Cardiac muscle cell (in vitro differentiated cells and primary cell): ENCODE measurements around the gene PHACTR3. TPM values are rescaled to one million over a fixed set of nuclear protein-coding genes. Genes with fewer than 3 reads are reported as not detected.

ENCODE experiments used
- DNase-seq, 2 donors: peaks; one replicate each; pipeline versions ENCODE4 v3.0.0 to v3.0.0-alpha.2; 2010 to 2017; ENCODE audit warnings: low read depth in 1 of 2, low spot score in 1 of 2
- H3K27ac ChIP-seq: fragments of 200-600 bp; sonication (generic); 2 replicates; pipeline ENCODE4 v1.5.1; 2016
- H3K27me3 ChIP-seq: fragments of 200-600 bp; sonication (generic); 2 replicates; pipeline ENCODE4 v1.6.0; 2016; ENCODE audit warnings: control low read depth
- H3K36me3 ChIP-seq: fragments of 200-600 bp; sonication (generic); 2 replicates; pipeline ENCODE4 v1.5.1; 2016; ENCODE audit warnings: control low read depth
- H3K4me1 ChIP-seq: fragments of 200-600 bp; sonication (generic); 2 replicates; pipeline ENCODE4 v1.8.1; 2017; ENCODE audit warnings: low read depth, mild to moderate bottlenecking, mixed run types
- H3K4me3 ChIP-seq: fragments of 200-600 bp; sonication (generic); 2 replicates; pipeline ENCODE4 v1.5.1; 2016; ENCODE audit warnings: mild to moderate bottlenecking
- H3K9me3 ChIP-seq: fragments of 200-600 bp; sonication (generic); 2 replicates; pipeline ENCODE4 v1.5.1; 2017; ENCODE audit warnings: low read depth, mild to moderate bottlenecking, control low read depth
- CTCF ChIP-seq: IDR thresholded peaks from 2 replicates; pipeline ENCODE4 v1.5.1; 2012; ENCODE audit warnings: low read depth, mild to moderate bottlenecking, low read length
- polyA plus RNA-seq: library from polyadenylated mRNA; unstranded; fragments of >200 nt; fragmentation: Nextera tagmentation; extraction: Ambion mirVana; gene quantifications from 2 replicates; pipeline ENCODE4 v1.2.1, GENCODE V29; 2016
- total RNA-seq: library from RNA; depleted of rRNA; stranded (reverse); fragments of >200 nt; gene quantifications from 2 replicates; pipeline ENCODE4 v1.2.3, GENCODE V29; 2016

PHACTR3 gene
- total and polyA plus RNA-seq, 2 experiments from 2014 or later: 0.55 to 17.0 TPM

DNA sequence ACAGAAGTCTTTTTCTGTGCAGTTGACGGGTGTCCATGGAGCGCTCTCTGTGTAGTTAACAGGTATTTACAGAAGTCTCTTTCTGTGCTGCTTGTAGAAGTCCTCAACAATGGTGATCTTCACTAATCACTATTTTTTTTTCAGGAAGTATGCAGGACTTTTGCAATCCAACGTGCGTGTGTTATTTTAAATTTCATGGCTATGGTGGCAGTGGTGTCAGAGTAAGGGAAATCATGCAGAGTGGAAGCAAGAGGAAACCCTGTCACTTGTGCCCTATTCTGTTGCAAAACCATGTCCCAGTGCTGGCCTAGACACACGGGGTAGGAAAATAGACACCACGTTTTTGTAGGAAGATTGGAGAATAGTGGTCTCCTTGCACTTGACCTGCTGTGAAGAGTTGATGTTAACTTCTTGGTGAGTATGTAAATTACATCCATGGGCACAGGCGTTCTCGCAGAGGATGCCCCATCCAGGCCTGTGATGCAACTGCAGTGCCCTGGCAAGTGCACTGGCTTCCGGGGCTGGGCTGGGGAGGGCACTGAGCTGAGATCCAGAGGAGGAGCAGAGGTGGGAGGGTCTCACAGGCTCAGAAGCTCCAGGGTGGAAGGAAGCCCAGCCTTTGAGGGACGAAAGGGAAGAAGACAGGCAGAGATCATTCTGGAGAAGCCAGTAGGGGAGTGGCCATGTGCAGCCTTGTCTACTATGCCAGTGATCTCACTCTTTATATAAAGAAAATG, 182.6 kb downstream of the PHACTR3 start:
- no peaks in the 10 kb centered on the region for H3K4me1 ChIP-seq
- H3K27ac ChIP-seq: no peak overlapping the region
- no peaks in the 10 kb centered on the region for H3K9me3 ChIP-seq
- TF ChIP-seq CTCF: no peak
- H3K36me3 ChIP-seq: no peaks in the 10 kb centered on the region
- no peak overlapping the region for H3K4me3 ChIP-seq
- no peak for DNase-seq
- H3K27me3 ChIP-seq: no peaks in the 10 kb centered on the region

GRCh38 chr20:59787538-59787890, 183.2 kb downstream of the PHACTR3 start:
- TF ChIP-seq CTCF: no peak
- no peak for DNase-seq
- H3K4me1 ChIP-seq: no peaks in the 10 kb centered on the region
- H3K27ac ChIP-seq: no peak overlapping the region
- H3K36me3 ChIP-seq: no peaks in the 10 kb centered on the region
- H3K9me3 ChIP-seq: no peaks in the 10 kb centered on the region
- no peak overlapping the region for H3K4me3 ChIP-seq
- H3K27me3 ChIP-seq: no peaks in the 10 kb centered on the region

- no peak overlapping the region for H3K27ac ChIP-seq
- H3K4me1 ChIP-seq: no peaks in the 10 kb centered on the region
- no peaks in the 10 kb centered on the region for H3K9me3 ChIP-seq
- no peak for DNase-seq
- H3K36me3 ChIP-seq: no peaks in the 10 kb centered on the region
- no peaks in the 10 kb centered on the region for H3K27me3 ChIP-seq
- H3K4me3 ChIP-seq: no peak overlapping the region
- no peak for TF ChIP-seq CTCF
Measured at GRCh38 chr20:59788196-59788735, 183.9 kb downstream of the PHACTR3 start.

DNA sequence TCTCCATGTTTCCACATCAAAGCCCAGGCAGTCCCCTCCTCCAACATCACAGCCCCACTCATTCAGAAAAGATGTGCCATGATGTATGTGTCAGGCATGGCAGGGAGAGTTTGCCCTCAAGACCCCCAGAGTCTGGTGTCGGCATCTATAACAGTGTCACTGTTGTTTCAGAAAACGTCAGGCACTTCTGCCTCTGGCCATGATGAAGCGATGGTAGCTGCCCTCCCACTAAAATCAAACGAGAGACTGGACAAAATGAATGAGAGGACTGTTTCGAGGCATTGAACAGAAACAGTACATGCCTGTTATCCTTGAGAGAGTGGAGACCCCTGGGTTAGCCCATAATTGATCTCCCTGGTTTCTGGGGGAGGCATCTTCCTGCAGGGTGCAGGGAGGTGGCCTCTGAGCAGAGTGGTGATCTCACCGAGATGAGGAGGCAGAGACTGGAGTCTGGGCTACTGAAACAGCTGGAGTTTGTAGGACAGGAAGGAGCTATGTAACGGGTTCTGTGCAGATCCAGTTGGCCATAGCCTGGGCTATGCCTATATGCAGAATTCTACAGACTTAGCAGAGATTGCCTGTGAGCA, 184.6 kb downstream of the PHACTR3 start:
- Histone ChIP-seq H3K4me3 (no peak overlapping the region), H3K27ac (no peak overlapping the region), H3K4me1 (no peaks in the 10 kb centered on the region), H3K9me3 (no peaks in the 10 kb centered on the region), H3K36me3 (no peaks in the 10 kb centered on the region), H3K27me3 (no peaks in the 10 kb centered on the region)
- no peak for TF ChIP-seq CTCF
- no peak for DNase-seq

DNA sequence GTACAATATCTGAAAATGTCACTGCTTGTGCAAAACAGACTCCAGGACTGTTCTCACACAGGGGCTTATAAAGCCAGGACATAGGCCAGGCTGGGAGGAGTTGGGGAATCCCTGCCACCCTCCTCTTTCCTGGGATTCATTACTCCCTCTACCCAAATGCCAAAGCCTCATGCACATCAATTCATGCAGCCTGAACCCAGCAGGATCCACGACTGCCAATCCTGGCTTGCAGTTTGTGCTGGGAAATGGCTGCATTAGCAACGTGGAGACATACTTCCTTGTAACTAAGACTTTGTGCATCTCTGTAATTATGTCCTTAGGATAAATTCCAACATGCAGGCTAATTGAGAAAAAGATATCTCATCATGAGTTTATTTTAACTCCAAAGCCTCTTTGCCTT, 185.3 kb downstream of the PHACTR3 start:
- H3K4me1 ChIP-seq: no peaks in the 10 kb centered on the region
- H3K4me3 ChIP-seq: no peak overlapping the region
- no peak for TF ChIP-seq CTCF
- H3K36me3 ChIP-seq: no peaks in the 10 kb centered on the region
- H3K27me3 ChIP-seq: no peaks in the 10 kb centered on the region
- no peak for DNase-seq
- H3K9me3 ChIP-seq: no peaks in the 10 kb centered on the region
- H3K27ac ChIP-seq: no peak overlapping the region
